Liver (tissue), 3 donors: ENCODE results near the gene IFI16.

Experiments
- CTCF ChIP-seq: fragments of 150-350 bp; IDR thresholded peaks from 2 replicates; pipeline ENCODE4 v1.5.1; 2017; ENCODE audit warnings: improper control_type of control experiment, low read depth, low read length; ENCODE audit not compliant: missing input control
- GABPA ChIP-seq, 2 donors: IDR thresholded peaks in 1 of 2; conservative IDR thresholded peaks in 1 of 2; 2 replicates each; pipeline ENCODE4 v1.6.1; 2016; ENCODE audit warnings: antibody characterized with exemption in 2 of 2, mild to moderate bottlenecking in 1 of 2, moderate library complexity in 1 of 2
- MAX ChIP-seq: IDR thresholded peaks from 2 replicates; pipeline ENCODE4 v1.6.1; 2016; ENCODE audit warnings: antibody characterized with exemption
- RAD21 ChIP-seq, 2 donors: IDR thresholded peaks; 2 replicates each; pipeline ENCODE4 v1.6.1; 2016; ENCODE audit warnings: antibody characterized with exemption in 2 of 2, mild to moderate bottlenecking in 2 of 2
- TAF1 ChIP-seq: conservative IDR thresholded peaks from 2 replicates; pipeline ENCODE4 v1.6.1; 2016; ENCODE audit warnings: antibody characterized with exemption, mild to moderate bottlenecking
- TF ChIP-seq, protein P1 (sequence below): IDR thresholded peaks from 2 replicates; pipeline ENCODE4 v1.6.1; 2016; ENCODE audit warnings: antibody characterized with exemption
- donor health status: healthy.
- donor health status: healthy.

DNA sequence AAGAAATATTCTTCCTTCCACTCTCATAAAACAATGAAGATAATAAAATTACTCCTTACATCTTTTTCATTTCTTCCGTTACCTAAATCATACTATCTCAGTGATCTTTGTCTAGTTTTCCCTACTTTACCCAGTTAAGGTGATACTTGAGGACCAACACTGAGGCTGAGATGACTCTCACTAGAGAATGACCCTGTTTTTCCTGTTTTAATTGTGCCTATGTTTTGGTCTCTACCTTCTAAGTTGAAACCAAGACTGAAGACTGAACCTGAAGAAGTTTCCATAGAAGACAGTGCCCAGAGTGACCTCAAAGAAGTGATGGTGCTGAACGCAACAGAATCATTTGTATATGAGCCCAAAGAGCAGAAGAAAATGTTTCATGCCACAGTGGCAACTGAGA lies 41.7 kb downstream of the IFI16 start:
- TF ChIP-seq RAD21 (IDR thresholded peaks at IDR 0.05): no peak
- no peak for TF ChIP-seq CTCF
- TF ChIP-seq, protein P1, sequence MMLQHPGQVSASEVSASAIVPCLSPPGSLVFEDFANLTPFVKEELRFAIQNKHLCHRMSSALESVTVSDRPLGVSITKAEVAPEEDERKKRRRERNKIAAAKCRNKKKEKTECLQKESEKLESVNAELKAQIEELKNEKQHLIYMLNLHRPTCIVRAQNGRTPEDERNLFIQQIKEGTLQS: no peak
- no peak for TF ChIP-seq TAF1
- TF ChIP-seq GABPA (IDR thresholded peaks at IDR 0.05 in 1 of 2, conservative IDR thresholded peaks at IDR 0.05 in 1 of 2): no peak
- no peak for TF ChIP-seq MAX
